Bronchial epithelial cell (primary cell): ENCODE results near the gene RMDN2. TPM values are rescaled to one million over a fixed set of nuclear protein-coding genes. Genes with fewer than 3 reads are reported as not detected.

Experiments
- DNase-seq: peaks from one replicate; pipeline ENCODE4 v3.0.0-alpha.2; 2010; ENCODE audit warnings: low read depth
- FAIRE-seq: peaks from 2 replicates; lab custom pipeline; 2011; peaks lifted over from hg19 to GRCh38; lab: Jason Lieb, UNC
- H3K27me3 ChIP-seq: 2 replicates; pipeline ENCODE4 v1.5.1; 2011; ENCODE audit warnings: low read length; ENCODE audit not compliant: control insufficient read depth, insufficient read depth
- H3K36me3 ChIP-seq: 2 replicates; pipeline ENCODE4 v1.5.1; 2011; ENCODE audit warnings: low read length; ENCODE audit not compliant: control insufficient read depth, insufficient read depth
- H3K4me3 ChIP-seq: 2 replicates; pipeline ENCODE4 v1.5.1; 2011; ENCODE audit warnings: mild to moderate bottlenecking, low read depth, low read length, control low read depth
- CTCF ChIP-seq: IDR thresholded peaks from 2 replicates; pipeline ENCODE4 v1.5.1; 2011; ENCODE audit warnings: mild to moderate bottlenecking, moderate library complexity, low read length, control low read depth, inconsistent platforms; ENCODE audit not compliant: insufficient read depth, severe bottlenecking
- total RNA-seq: library from RNA; depleted of rRNA; stranded (reverse); fragments of >200 nt; gene quantifications from 2 replicates; pipeline ENCODE4 v1.2.1, GENCODE V29; 2014

The RMDN2 gene
- total RNA-seq, 1 donor from 2014 or later, result 1.3 TPM

GRCh38 chr2:37894047-37894446 lies 31.0 kb upstream of the RMDN2 start:
- DNase-seq (no peak), FAIRE-seq (no peak)
- TF ChIP-seq CTCF, result no peak
- no peak overlapping the region for H3K4me3 ChIP-seq
- H3K27me3 ChIP-seq, result no peaks in the 10 kb centered on the region
- H3K36me3 ChIP-seq, result no peaks in the 10 kb centered on the region

GRCh38 chr2:37894601-37895000 lies 30.5 kb upstream of the RMDN2 start:
- FAIRE-seq (no peak), DNase-seq (no peak)
- no peaks in the 10 kb centered on the region for H3K36me3 ChIP-seq
- TF ChIP-seq CTCF, result no peak
- H3K4me3 ChIP-seq, result no peak overlapping the region
- H3K27me3 ChIP-seq, result no peaks in the 10 kb centered on the region

- no peak overlapping the region for H3K4me3 ChIP-seq
- peak; percentile 40 for DNase-seq
- H3K36me3 ChIP-seq, result no peaks in the 10 kb centered on the region
- no peak for FAIRE-seq
- no peaks in the 10 kb centered on the region for H3K27me3 ChIP-seq
- no peak for TF ChIP-seq CTCF
Observed at GRCh38 chr2:37895140-37895539, 29.9 kb upstream of the RMDN2 start.

- DNase-seq (no peak), FAIRE-seq (no peak)
- no peak for TF ChIP-seq CTCF
- no peaks in the 10 kb centered on the region for H3K27me3 ChIP-seq
- no peak overlapping the region for H3K4me3 ChIP-seq
- H3K36me3 ChIP-seq, result no peaks in the 10 kb centered on the region
Observed at GRCh38 chr2:37896319-37896718, 28.8 kb upstream of the RMDN2 start.

GRCh38 chr2:37897511-37897910 lies 27.6 kb upstream of the RMDN2 start:
- Histone ChIP-seq H3K36me3 (no peaks in the 10 kb centered on the region), H3K27me3 (no peaks in the 10 kb centered on the region), H3K4me3 (no peak overlapping the region)
- no peak for FAIRE-seq
- TF ChIP-seq CTCF, result no peak
- DNase-seq, result no peak

- TF ChIP-seq CTCF, result no peak
- no peaks in the 10 kb centered on the region for H3K36me3 ChIP-seq
Observed at GRCh38 chr2:37898448-37898847, 26.6 kb upstream of the RMDN2 start.

More at GRCh38 chr2:37898448-37898847, 26.6 kb upstream of the RMDN2 start:
- FAIRE-seq (no peak), DNase-seq (no peak)
- Histone ChIP-seq H3K27me3 (no peaks in the 10 kb centered on the region), H3K4me3 (no peak overlapping the region)
